ENCODE data around the gene PREP.
A peak's percentile ranks its signal among the peaks of the same experiment; 100 is the strongest.

The PREP gene

DNA sequence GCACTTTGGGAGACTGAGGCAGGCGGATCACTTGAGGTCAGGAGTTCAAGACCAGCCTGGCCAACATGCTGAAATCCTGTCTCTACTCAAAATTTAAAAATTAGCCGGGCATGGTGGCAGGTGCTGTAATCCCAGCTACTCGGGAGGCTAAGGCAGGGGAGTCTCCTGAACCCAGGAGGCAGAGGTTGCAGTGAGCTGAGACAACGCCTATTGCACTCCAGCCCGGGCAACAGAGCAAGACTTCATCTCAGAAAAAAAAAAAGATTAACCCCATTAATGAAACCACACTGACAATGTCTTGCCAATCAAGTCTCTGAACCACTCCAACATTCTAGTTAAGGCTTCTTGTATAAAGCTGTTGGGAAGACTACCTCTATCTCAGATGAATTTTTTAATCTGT lies 4.0 kb downstream of the PREP start:
- H3K9me2 ChIP-seq (replicated peaks; ENCODE audit: low read depth, low read length), result no peaks in the 10 kb centered on the region
- TF ChIP-seq, protein P1, sequence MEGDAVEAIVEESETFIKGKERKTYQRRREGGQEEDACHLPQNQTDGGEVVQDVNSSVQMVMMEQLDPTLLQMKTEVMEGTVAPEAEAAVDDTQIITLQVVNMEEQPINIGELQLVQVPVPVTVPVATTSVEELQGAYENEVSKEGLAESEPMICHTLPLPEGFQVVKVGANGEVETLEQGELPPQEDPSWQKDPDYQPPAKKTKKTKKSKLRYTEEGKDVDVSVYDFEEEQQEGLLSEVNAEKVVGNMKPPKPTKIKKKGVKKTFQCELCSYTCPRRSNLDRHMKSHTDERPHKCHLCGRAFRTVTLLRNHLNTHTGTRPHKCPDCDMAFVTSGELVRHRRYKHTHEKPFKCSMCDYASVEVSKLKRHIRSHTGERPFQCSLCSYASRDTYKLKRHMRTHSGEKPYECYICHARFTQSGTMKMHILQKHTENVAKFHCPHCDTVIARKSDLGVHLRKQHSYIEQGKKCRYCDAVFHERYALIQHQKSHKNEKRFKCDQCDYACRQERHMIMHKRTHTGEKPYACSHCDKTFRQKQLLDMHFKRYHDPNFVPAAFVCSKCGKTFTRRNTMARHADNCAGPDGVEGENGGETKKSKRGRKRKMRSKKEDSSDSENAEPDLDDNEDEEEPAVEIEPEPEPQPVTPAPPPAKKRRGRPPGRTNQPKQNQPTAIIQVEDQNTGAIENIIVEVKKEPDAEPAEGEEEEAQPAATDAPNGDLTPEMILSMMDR (conservative IDR thresholded peaks at IDR 0.05; ENCODE audit: low read length), result no peak
- no peak for TF ChIP-seq EZH2phosphoT487 (IDR thresholded peaks at IDR 0.05; ENCODE audit: borderline replicate concordance)
- H3K27me3 ChIP-seq (ENCODE audit: insufficient read depth, low read length, poor library complexity, severe bottlenecking), result no peaks in the 10 kb centered on the region
- peak overlapping the region; percentile 93 for H3K4me3 ChIP-seq (ENCODE audit: low read length, poor library complexity, severe bottlenecking)
- H3K4me2 ChIP-seq (ENCODE audit: low read depth, low read length, poor library complexity, severe bottlenecking), result peak overlapping the region; percentile 89
- H3K4me1 ChIP-seq (ENCODE audit: insufficient read depth, low read length, poor library complexity, severe bottlenecking), result peaks cover 48% of the 10 kb centered on the region
- peak overlapping the region; percentile 86 for H3K9ac ChIP-seq (ENCODE audit: low read depth, low read length, poor library complexity, severe bottlenecking)
- H2AFZ ChIP-seq (ENCODE audit: low read length), result no peak overlapping the region
- peaks cover 22% of the 10 kb centered on the region; the same call in 1 of the 2 replicates for H3K36me3 ChIP-seq (ENCODE audit: insufficient read depth, low read length)
- peaks cover 34% of the 10 kb centered on the region for H4K20me1 ChIP-seq (ENCODE audit: insufficient read depth, low read length, poor library complexity, severe bottlenecking)
- peaks cover 59% of the 10 kb centered on the region for H3K79me2 ChIP-seq (ENCODE audit: insufficient read depth, low read length)
- H3F3A ChIP-seq (ENCODE audit: low read depth), result no peaks in the 10 kb centered on the region
- no peaks in the 10 kb centered on the region for H3K9me3 ChIP-seq (ENCODE audit: insufficient read depth, low read depth, low read length)

DNA sequence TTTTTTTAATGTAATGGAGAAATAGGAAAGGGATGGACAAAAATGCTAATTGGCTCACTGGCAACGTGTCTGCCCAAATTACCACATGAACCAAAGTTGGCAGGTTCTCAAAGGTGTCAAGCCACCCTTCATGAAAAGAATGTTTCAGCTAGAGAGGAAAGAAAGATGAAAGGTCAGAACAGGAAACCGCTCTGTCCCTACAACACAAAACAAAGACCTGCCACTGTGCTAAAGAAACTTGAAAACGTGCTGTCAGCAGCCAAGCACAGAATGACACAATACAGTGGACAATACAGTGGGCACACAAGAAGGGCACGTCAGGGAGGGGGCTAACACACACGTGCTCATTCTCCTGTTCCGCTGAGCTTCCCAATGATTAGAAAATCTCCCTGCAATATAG lies 4.9 kb downstream of the PREP start:
- Histone ChIP-seq H3K9me3 (ENCODE audit: insufficient read depth, low read depth, low read length) (no peaks in the 10 kb centered on the region), H3K4me2 (ENCODE audit: low read depth, low read length, poor library complexity, severe bottlenecking) (peak overlapping the region; percentile 89), H3K4me3 (ENCODE audit: low read length, poor library complexity, severe bottlenecking) (peak overlapping the region; percentile 93), H3K9ac (ENCODE audit: low read depth, low read length, poor library complexity, severe bottlenecking) (no peak overlapping the region), H3K79me2 (ENCODE audit: insufficient read depth, low read length) (peaks cover 59% of the 10 kb centered on the region), H3K4me1 (ENCODE audit: insufficient read depth, low read length, poor library complexity, severe bottlenecking) (peaks cover 45% of the 10 kb centered on the region), H3K36me3 (ENCODE audit: insufficient read depth, low read length) (peaks cover 22% of the 10 kb centered on the region; the same call in 1 of the 2 replicates), H3K9me2 (replicated peaks; ENCODE audit: low read depth, low read length) (no peaks in the 10 kb centered on the region), H4K20me1 (ENCODE audit: insufficient read depth, low read length, poor library complexity, severe bottlenecking) (peaks cover 34% of the 10 kb centered on the region), H3F3A (ENCODE audit: low read depth) (no peaks in the 10 kb centered on the region), H2AFZ (ENCODE audit: low read length) (no peak overlapping the region), H3K27me3 (ENCODE audit: insufficient read depth, low read length, poor library complexity, severe bottlenecking) (no peaks in the 10 kb centered on the region)
- TF ChIP-seq, protein P1 (conservative IDR thresholded peaks at IDR 0.05; ENCODE audit: low read length), result no peak
- TF ChIP-seq EZH2phosphoT487 (IDR thresholded peaks at IDR 0.05; ENCODE audit: borderline replicate concordance), result no peak

DNA sequence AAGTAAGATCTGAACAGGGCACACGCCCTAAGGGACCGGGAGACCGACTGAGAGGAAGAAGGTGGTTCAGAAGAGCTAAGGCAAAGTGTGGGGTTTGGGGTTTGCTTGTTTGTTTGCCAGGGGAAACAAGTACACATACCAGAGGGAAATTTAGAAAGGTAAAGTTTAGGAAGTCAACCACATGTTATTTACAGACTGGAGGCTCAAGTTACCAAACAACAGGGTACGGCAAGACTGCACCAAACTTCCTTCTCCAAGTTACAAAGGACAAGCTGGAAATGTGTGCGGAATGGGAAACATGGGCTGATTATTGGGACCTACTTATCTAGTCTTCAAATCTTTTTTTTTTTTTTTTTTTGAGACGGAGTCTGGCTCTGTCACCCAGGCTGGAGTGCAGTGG lies 11.2 kb downstream of the PREP start:
- H4K20me1 ChIP-seq (ENCODE audit: insufficient read depth, low read length, poor library complexity, severe bottlenecking), result no peaks in the 10 kb centered on the region
- H3K9ac ChIP-seq (ENCODE audit: low read depth, low read length, poor library complexity, severe bottlenecking), result no peak overlapping the region
- H3F3A ChIP-seq (ENCODE audit: low read depth), result no peaks in the 10 kb centered on the region
- H3K4me2 ChIP-seq (ENCODE audit: low read depth, low read length, poor library complexity, severe bottlenecking), result no peak overlapping the region
- H2AFZ ChIP-seq (ENCODE audit: low read length), result no peak overlapping the region
- TF ChIP-seq, protein P1 (conservative IDR thresholded peaks at IDR 0.05; ENCODE audit: low read length), result no peak
- no peak for TF ChIP-seq EZH2phosphoT487 (IDR thresholded peaks at IDR 0.05; ENCODE audit: borderline replicate concordance)
- no peaks in the 10 kb centered on the region for H3K27me3 ChIP-seq (ENCODE audit: insufficient read depth, low read length, poor library complexity, severe bottlenecking)
- H3K4me3 ChIP-seq (ENCODE audit: low read length, poor library complexity, severe bottlenecking), result no peak overlapping the region
- no peaks in the 10 kb centered on the region for H3K4me1 ChIP-seq (ENCODE audit: insufficient read depth, low read length, poor library complexity, severe bottlenecking)
- no peaks in the 10 kb centered on the region for H3K9me2 ChIP-seq (replicated peaks; ENCODE audit: low read depth, low read length)
- H3K79me2 ChIP-seq (ENCODE audit: insufficient read depth, low read length), result peaks cover 11% of the 10 kb centered on the region; the same call in 1 of the 2 replicates
- H3K36me3 ChIP-seq (ENCODE audit: insufficient read depth, low read length), result peaks cover 36% of the 10 kb centered on the region; the same call in 1 of the 2 replicates
- H3K9me3 ChIP-seq (ENCODE audit: insufficient read depth, low read depth, low read length), result no peaks in the 10 kb centered on the region
